GM12878 (cell line): ENCODE measurements around the gene MEOX1.

ENCODE experiments used
- CHD2 ChIP-seq: IDR thresholded peaks from 2 replicates; pipeline ENCODE4 v1.6.1; 2011; ENCODE audit warnings: low read depth, low read length, improper control_type of control experiment, borderline replicate concordance
- CHD4 ChIP-seq: fragments of 200-600 bp; sonication (generic); IDR thresholded peaks from 2 replicates; pipeline ENCODE4 v1.6.1; 2016; ENCODE audit warnings: mild to moderate bottlenecking
- EP300 ChIP-seq, 2 experiments: fragments of 150-350 bp in 1 of 2; IDR thresholded peaks; 2 replicates each; pipeline ENCODE4 v1.6.1; 2011 to 2012; ENCODE audit warnings: low read depth in 2 of 2, low read length in 2 of 2, borderline replicate concordance in 1 of 2, improper control_type of control experiment in 1 of 2, inconsistent platforms in 1 of 2; ENCODE audit not compliant: control insufficient read depth in 1 of 2
- FOXK2 ChIP-seq: fragments of 450-650 bp; IDR thresholded peaks from 2 replicates; pipeline ENCODE4 v1.6.1; 2017; ENCODE audit warnings: mild to moderate bottlenecking, moderate library complexity
- FOXM1 ChIP-seq: IDR thresholded peaks from 2 replicates; pipeline ENCODE4 v1.6.1; 2012; ENCODE audit warnings: low read depth, mild to moderate bottlenecking, inconsistent platforms, low read length, moderate library complexity
- HDGF ChIP-seq: fragments of 450-650 bp; IDR thresholded peaks from 2 replicates; pipeline ENCODE4 v1.6.1; 2016; ENCODE audit warnings: antibody characterized with exemption
- NR2C1 ChIP-seq: fragments of 450-650 bp; IDR thresholded peaks from 2 replicates; pipeline ENCODE4 v1.6.1; 2017; ENCODE audit warnings: antibody characterized with exemption, mild to moderate bottlenecking, moderate library complexity
- NR2C2 ChIP-seq: IDR thresholded peaks from 2 replicates; pipeline ENCODE4 v1.6.1; 2011; ENCODE audit warnings: borderline replicate concordance, low read depth; ENCODE audit not compliant: control insufficient read depth, insufficient read length
- TF ChIP-seq, protein P1 (sequence below), 3 experiments: IDR thresholded peaks in 2 of 3; conservative IDR thresholded peaks in 1 of 3; 2 replicates each; pipeline ENCODE4 v1.5.1; 2011; ENCODE audit warnings: low read depth in 3 of 3, low read length in 3 of 3, mild to moderate bottlenecking in 3 of 3, control low read depth in 2 of 3, moderate library complexity in 2 of 3, inconsistent platforms in 1 of 3, mixed read lengths in 1 of 3; ENCODE audit not compliant: control insufficient read depth in 2 of 3, insufficient read depth in 1 of 3; ENCODE audit errors: extremely low read depth in 1 of 3
- TF ChIP-seq, protein P2 (sequence below): IDR thresholded peaks from 2 replicates; pipeline ENCODE4 v1.6.1; 2011; ENCODE audit warnings: borderline replicate concordance, low read depth, mild to moderate bottlenecking, moderate library complexity, low read length; ENCODE audit not compliant: insufficient read depth, poor library complexity, severe bottlenecking

DNA sequence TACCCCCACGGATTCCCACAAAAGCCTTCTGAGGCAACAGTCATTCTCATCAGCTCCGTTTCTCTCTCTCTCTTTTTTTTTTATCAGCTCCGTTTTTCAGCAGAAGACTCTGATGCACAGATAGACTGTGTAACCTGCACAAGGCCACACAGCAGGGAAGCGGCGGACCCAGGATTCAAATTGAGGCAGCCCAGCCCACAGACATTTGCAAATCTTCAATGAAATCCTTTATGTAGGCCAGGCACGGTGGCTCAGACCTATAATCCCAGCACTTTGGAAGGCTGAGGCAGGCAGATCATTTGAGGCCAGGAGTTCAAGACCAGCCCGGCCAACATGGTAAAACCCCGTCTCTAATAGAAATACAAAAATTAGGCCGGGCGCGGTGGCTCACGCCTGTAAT, 2.4 kb upstream of the MEOX1 start:
- TF ChIP-seq HDGF (no peak), NR2C1 (no peak), CHD2 (no peak), CHD4 (no peak), NR2C2 (no peak), EP300 (IDR thresholded peaks at IDR 0.05; ENCODE audit: borderline replicate concordance in 1 of 2, control insufficient read depth in 1 of 2, low read depth in 2 of 2, low read length in 2 of 2) (no peak), FOXM1 (no peak), FOXK2 (no peak)
- TF ChIP-seq, protein P1, sequence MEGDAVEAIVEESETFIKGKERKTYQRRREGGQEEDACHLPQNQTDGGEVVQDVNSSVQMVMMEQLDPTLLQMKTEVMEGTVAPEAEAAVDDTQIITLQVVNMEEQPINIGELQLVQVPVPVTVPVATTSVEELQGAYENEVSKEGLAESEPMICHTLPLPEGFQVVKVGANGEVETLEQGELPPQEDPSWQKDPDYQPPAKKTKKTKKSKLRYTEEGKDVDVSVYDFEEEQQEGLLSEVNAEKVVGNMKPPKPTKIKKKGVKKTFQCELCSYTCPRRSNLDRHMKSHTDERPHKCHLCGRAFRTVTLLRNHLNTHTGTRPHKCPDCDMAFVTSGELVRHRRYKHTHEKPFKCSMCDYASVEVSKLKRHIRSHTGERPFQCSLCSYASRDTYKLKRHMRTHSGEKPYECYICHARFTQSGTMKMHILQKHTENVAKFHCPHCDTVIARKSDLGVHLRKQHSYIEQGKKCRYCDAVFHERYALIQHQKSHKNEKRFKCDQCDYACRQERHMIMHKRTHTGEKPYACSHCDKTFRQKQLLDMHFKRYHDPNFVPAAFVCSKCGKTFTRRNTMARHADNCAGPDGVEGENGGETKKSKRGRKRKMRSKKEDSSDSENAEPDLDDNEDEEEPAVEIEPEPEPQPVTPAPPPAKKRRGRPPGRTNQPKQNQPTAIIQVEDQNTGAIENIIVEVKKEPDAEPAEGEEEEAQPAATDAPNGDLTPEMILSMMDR (IDR thresholded peaks at IDR 0.05 in 2 of 3, conservative IDR thresholded peaks at IDR 0.05 in 1 of 3; ENCODE audit: control insufficient read depth in 2 of 3, extremely low read depth in 1 of 3, insufficient read depth in 1 of 3, low read depth in 3 of 3, low read length in 3 of 3), result no peak
- TF ChIP-seq, protein P2, sequence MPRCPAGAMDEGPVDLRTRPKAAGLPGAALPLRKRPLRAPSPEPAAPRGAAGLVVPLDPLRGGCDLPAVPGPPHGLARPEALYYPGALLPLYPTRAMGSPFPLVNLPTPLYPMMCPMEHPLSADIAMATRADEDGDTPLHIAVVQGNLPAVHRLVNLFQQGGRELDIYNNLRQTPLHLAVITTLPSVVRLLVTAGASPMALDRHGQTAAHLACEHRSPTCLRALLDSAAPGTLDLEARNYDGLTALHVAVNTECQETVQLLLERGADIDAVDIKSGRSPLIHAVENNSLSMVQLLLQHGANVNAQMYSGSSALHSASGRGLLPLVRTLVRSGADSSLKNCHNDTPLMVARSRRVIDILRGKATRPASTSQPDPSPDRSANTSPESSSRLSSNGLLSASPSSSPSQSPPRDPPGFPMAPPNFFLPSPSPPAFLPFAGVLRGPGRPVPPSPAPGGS, result no peak
